Measurements from ENCODE around the gene DYSF. TPM values are rescaled to one million over a fixed set of nuclear protein-coding genes. Genes with fewer than 3 reads are reported as not detected.
"Not testable (repeated sequence)": the region's sequence is repeated elsewhere in the genome, so short reads cannot be mapped to it uniquely, and the experiment has no call there.

The DYSF gene
- total RNA-seq, 4 donors from 2014 or later, result 0.93 to 3.2 (median 2.8) TPM

DNA sequence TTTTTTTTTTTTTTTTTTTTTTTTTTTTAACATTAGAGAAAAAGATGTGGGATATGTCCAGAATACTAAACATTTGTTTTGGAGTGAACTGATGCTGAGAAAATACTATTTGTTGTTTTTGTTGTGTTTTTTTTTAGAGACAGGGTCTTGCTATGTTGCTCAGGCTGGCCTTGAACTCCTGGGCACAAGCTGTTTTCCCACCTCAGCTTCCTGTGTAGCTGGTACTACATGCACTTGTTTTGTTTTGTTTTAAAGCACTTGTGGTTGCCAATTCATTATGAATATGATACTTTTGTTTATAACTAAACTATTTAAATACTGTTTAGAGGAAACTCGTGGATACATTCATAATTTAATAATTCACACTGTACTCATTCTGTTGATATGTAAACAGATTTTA lies 33.4 kb upstream of the DYSF start:
- H3K4me3 ChIP-seq (ENCODE audit: low read depth, poor library complexity, severe bottlenecking), result no peak overlapping the region
- intact Hi-C loops (cut with DNase I; ENCODE audit: low total_unique reads), result no loop called here
- WGBS, 2 donors, result 74 to 85% methylated on average over 1 of the region's 1 CpG
- TF ChIP-seq POLR2A (IDR thresholded peaks at IDR 0.05), result no peak
- TF ChIP-seq, protein P1, sequence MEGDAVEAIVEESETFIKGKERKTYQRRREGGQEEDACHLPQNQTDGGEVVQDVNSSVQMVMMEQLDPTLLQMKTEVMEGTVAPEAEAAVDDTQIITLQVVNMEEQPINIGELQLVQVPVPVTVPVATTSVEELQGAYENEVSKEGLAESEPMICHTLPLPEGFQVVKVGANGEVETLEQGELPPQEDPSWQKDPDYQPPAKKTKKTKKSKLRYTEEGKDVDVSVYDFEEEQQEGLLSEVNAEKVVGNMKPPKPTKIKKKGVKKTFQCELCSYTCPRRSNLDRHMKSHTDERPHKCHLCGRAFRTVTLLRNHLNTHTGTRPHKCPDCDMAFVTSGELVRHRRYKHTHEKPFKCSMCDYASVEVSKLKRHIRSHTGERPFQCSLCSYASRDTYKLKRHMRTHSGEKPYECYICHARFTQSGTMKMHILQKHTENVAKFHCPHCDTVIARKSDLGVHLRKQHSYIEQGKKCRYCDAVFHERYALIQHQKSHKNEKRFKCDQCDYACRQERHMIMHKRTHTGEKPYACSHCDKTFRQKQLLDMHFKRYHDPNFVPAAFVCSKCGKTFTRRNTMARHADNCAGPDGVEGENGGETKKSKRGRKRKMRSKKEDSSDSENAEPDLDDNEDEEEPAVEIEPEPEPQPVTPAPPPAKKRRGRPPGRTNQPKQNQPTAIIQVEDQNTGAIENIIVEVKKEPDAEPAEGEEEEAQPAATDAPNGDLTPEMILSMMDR (IDR thresholded peaks at IDR 0.05), result no peak
- DNase-seq (ENCODE audit: low spot score in 2 of 2), result no peak

DNA sequence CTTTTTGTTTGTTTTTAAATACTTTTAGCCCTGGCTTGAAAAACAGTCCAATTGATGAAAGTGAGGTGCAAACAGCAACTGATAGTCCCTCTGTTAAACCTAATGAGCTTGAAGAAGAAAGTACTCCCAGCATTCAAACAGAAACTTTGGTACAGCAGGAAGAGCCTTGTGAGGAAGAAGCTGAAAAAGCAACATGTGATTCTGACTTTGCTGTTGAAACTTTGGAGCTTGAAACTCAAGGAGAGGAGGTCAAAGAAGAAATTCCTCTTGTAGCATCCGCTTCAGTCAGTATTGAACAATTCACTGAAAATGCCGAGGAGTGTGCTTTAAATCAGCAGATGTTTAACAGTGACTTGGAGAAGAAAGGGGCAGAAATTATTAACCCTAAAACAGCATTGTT lies 30.6 kb upstream of the DYSF start:
- intact Hi-C loops (cut with DNase I; ENCODE audit: low total_unique reads), result no loop called here
- 83 to 85% methylated on average over 2 of the region's 2 CpGs for WGBS, 2 donors
- no peak overlapping the region for H3K4me3 ChIP-seq (ENCODE audit: low read depth, poor library complexity, severe bottlenecking)
- TF ChIP-seq POLR2A (IDR thresholded peaks at IDR 0.05), result no peak
- TF ChIP-seq, protein P1 (IDR thresholded peaks at IDR 0.05), result no peak
- DNase-seq (ENCODE audit: low spot score in 2 of 2), result no peak

DNA sequence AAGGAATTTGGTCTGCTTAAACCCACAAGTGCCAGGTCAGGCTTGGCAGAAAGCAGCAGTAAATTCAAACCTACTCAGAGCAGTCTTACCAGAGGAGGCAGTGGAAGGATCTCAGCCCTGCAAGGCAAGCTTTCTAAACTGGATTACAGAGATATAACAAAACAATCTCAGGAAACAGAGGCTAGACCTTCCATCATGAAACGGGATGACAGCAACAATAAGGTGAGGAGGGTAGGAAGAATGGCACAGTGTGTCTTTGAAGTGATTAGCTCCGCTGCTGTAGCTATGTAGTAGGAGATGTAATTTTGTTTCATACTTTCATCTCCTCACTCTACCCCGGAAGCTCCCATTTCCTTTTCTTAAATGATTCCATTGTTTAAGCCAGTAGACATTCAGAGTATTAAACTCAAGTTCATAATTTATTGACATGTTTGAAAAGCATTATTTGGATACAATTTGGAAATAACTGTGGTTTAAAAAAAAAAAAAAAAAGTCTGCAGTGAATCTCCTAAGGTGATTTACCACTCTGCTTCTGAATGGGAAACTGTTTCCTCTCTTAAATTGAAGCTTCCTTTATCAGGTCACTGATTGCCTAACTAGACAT lies 29.4 kb upstream of the DYSF start:
- no peak overlapping the region for H3K4me3 ChIP-seq (ENCODE audit: low read depth, poor library complexity, severe bottlenecking)
- TF ChIP-seq, protein P1 (IDR thresholded peaks at IDR 0.05), result no peak
- no peak for TF ChIP-seq POLR2A (IDR thresholded peaks at IDR 0.05)
- DNase-seq (ENCODE audit: low spot score in 2 of 2), result no peak
- intact Hi-C loops (cut with DNase I; ENCODE audit: low total_unique reads), result no loop called here
- WGBS, 2 donors, result 74 to 75% methylated on average over 3 of the region's 3 CpGs

DNA sequence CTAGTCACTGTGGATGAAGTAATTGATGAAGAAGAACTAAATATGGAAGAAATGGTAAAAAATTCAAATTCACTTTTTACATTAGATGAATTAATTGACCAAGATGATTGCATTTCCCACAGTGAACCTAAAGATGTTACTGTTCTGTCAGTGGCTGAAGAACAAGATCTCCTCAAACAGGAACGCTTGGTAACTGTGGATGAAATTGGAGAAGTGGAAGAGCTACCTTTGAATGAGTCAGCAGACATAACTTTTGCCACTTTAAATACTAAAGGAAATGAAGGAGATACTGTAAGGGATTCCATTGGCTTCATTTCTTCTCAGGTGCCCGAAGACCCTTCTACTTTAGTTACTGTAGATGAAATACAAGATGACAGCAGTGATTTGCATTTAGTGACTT lies 26.6 kb upstream of the DYSF start:
- H3K4me3 ChIP-seq (ENCODE audit: low read depth, poor library complexity, severe bottlenecking), result no peak overlapping the region
- TF ChIP-seq, protein P1 (IDR thresholded peaks at IDR 0.05), result no peak
- no peak for TF ChIP-seq POLR2A (IDR thresholded peaks at IDR 0.05)
- WGBS, 2 donors, result 91 to 95% methylated on average over 2 of the region's 2 CpGs
- intact Hi-C loops (cut with DNase I; ENCODE audit: low total_unique reads), result no loop called here
- DNase-seq (ENCODE audit: low spot score in 2 of 2), result no peak

DNA sequence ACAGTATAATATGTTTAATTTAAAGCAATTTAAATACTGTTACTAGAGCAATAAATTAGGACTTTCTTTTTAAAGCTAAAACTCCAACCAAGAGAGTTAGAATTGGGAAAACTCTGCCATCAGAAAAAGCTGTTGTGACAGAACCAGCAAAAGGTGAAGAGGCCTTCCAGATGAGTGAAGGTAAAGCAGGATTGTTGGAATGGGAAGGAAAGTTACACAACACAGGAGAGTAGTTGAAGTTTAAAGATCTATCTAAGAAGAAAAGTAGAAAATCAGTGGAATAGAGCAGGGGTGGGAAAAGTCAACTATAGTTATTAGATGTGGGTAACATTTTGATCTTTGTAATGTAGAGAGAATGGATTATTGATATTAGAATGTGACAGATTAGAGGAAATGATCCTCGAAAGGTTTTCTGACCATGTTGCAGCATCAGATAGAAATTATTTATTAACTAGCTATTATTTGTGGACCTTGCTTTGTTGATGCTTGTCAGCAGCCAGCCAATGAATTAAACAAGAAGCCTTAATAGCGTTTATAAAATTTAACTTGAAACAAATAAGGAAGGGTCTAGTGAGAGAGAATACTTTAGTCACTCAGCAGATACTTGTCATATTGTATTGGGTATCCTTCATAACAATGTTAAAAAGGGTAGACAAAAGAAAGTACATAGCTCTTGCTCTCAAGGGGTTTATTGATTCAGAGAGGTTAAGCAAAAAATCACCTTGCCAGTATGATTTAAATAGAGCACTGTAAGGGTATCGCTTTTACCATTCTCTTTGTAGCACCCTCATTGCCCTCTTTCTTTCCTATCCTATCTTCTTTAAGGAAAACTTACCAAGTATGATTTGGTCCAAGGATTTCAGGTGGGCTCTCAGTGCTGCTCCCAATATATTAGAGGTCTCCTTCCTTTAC lies 24.6 kb upstream of the DYSF start:
- TF ChIP-seq, protein P1 (IDR thresholded peaks at IDR 0.05), result no peak
- TF ChIP-seq POLR2A (IDR thresholded peaks at IDR 0.05), result no peak
- H3K4me3 ChIP-seq (ENCODE audit: low read depth, poor library complexity, severe bottlenecking), result no peak overlapping the region
- 95 to 96% methylated on average over 3 of the region's 3 CpGs for WGBS, 2 donors
- intact Hi-C loops (cut with DNase I; ENCODE audit: low total_unique reads), result no loop called here
- DNase-seq (ENCODE audit: low spot score in 2 of 2), result no peak

DNA sequence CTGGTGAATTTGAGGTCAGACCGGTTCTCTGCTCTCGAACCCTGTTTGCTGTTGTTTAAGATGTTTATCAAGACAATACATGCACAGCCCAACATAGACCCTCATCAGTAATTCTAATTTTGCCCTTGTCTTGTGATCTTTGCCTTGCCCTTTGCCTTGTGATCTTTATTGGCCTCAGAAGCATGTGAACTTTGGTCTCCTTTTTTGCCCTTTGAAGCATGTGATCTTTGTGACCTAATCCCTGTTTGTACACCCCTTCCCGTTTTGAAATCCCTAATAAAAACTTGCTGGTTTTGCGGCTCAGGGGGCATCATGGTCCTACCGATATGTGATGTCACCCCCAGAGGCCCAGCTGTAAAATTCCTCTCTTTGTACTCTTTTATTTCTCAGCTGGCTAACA lies 8.2 kb upstream of the DYSF start:
- WGBS, 2 donors, result 64 to 65% methylated on average over 5 of the region's 5 CpGs
- H3K4me3 ChIP-seq (ENCODE audit: low read depth, poor library complexity, severe bottlenecking); DNase-seq (ENCODE audit: low spot score in 2 of 2); intact Hi-C loops (cut with DNase I; ENCODE audit: low total_unique reads): not testable (repeated sequence)

Data from lower leg skin (tissue), 4 donors.